ENCODE measurements around the gene DIP2C.
"Not testable (repeated sequence)": the region's sequence is repeated elsewhere in the genome, so short reads cannot be mapped to it uniquely, and the experiment has no call there.

Gene DIP2C

GRCh38 chr10:395665-396064 lies 293.8 kb downstream of the DIP2C start:
- H3K4me1 ChIP-seq (ENCODE audit: control insufficient read depth, insufficient read depth, low read length), result peaks cover 33% of the 10 kb centered on the region
- no peak overlapping the region for H3K9ac ChIP-seq (ENCODE audit: low read length in 2 of 2)
- no peak overlapping the region for H3K27ac ChIP-seq (ENCODE audit: low read length)
- no peaks in the 10 kb centered on the region for H3K27me3 ChIP-seq (ENCODE audit: control insufficient read depth in 1 of 2, insufficient read depth in 2 of 2, low read length in 2 of 2)
- H3K36me3 ChIP-seq (ENCODE audit: control insufficient read depth in 2 of 2, insufficient read depth in 2 of 2, low read length in 2 of 2), result peaks cover 14 to 16% of the 10 kb centered on the region in 2 donors
- no peak overlapping the region for H3K4me3 ChIP-seq (ENCODE audit: low read length in 2 of 2)
- H3K9me3 ChIP-seq (ENCODE audit: control insufficient read depth in 2 of 2, low read length in 2 of 2), result no peaks in the 10 kb centered on the region

- not testable (repeated sequence) for H3K9ac ChIP-seq (ENCODE audit: low read length in 2 of 2); H3K4me3 ChIP-seq (ENCODE audit: low read length in 2 of 2); H3K9me3 ChIP-seq (ENCODE audit: control insufficient read depth in 2 of 2, low read length in 2 of 2); H3K27me3 ChIP-seq (ENCODE audit: control insufficient read depth in 1 of 2, insufficient read depth in 2 of 2, low read length in 2 of 2)
- Histone ChIP-seq H3K4me1 (ENCODE audit: control insufficient read depth, insufficient read depth, low read length) (peaks cover 43% of the 10 kb centered on the region), H3K27ac (ENCODE audit: low read length) (peak overlapping the region; percentile 55), H3K36me3 (ENCODE audit: control insufficient read depth in 2 of 2, insufficient read depth in 2 of 2, low read length in 2 of 2) (peaks cover 12 to 18% of the 10 kb centered on the region in 2 donors)
Measured at GRCh38 chr10:394439-395101, 294.9 kb downstream of the DIP2C start.

- H3K9ac ChIP-seq (ENCODE audit: low read length in 2 of 2), result no peak overlapping the region
- peak overlapping the region; percentile 55 for H3K27ac ChIP-seq (ENCODE audit: low read length)
- peaks cover 47% of the 10 kb centered on the region for H3K4me1 ChIP-seq (ENCODE audit: control insufficient read depth, insufficient read depth, low read length)
- H3K27me3 ChIP-seq (ENCODE audit: control insufficient read depth in 1 of 2, insufficient read depth in 2 of 2, low read length in 2 of 2), result no peaks in the 10 kb centered on the region
- no peak overlapping the region for H3K4me3 ChIP-seq (ENCODE audit: low read length in 2 of 2)
- H3K36me3 ChIP-seq (ENCODE audit: control insufficient read depth in 2 of 2, insufficient read depth in 2 of 2, low read length in 2 of 2), result peaks cover 8 to 20% of the 10 kb centered on the region in 2 donors
- H3K9me3 ChIP-seq (ENCODE audit: control insufficient read depth in 2 of 2, low read length in 2 of 2), result no peaks in the 10 kb centered on the region
Measured at GRCh38 chr10:393787-394438, 295.6 kb downstream of the DIP2C start.

GRCh38 chr10:393106-393745 lies 296.2 kb downstream of the DIP2C start:
- peaks cover 47% of the 10 kb centered on the region for H3K4me1 ChIP-seq (ENCODE audit: control insufficient read depth, insufficient read depth, low read length)
- no peaks in the 10 kb centered on the region for H3K27me3 ChIP-seq (ENCODE audit: control insufficient read depth in 1 of 2, insufficient read depth in 2 of 2, low read length in 2 of 2)
- H3K9me3 ChIP-seq (ENCODE audit: control insufficient read depth in 2 of 2, low read length in 2 of 2), result no peaks in the 10 kb centered on the region
- no peak overlapping the region for H3K9ac ChIP-seq (ENCODE audit: low read length in 2 of 2)
- H3K36me3 ChIP-seq (ENCODE audit: control insufficient read depth in 2 of 2, insufficient read depth in 2 of 2, low read length in 2 of 2), result peaks cover 8 to 23% of the 10 kb centered on the region in 2 donors
- H3K27ac ChIP-seq (ENCODE audit: low read length), result no peak overlapping the region
- H3K4me3 ChIP-seq (ENCODE audit: low read length in 2 of 2), result no peak overlapping the region

GRCh38 chr10:392705-393037 lies 296.8 kb downstream of the DIP2C start:
- H3K4me3 ChIP-seq (ENCODE audit: low read length in 2 of 2), result no peak overlapping the region
- no peak overlapping the region for H3K9ac ChIP-seq (ENCODE audit: low read length in 2 of 2)
- H3K9me3 ChIP-seq (ENCODE audit: control insufficient read depth in 2 of 2, low read length in 2 of 2), result no peaks in the 10 kb centered on the region
- peaks cover 47% of the 10 kb centered on the region for H3K4me1 ChIP-seq (ENCODE audit: control insufficient read depth, insufficient read depth, low read length)
- H3K27me3 ChIP-seq (ENCODE audit: control insufficient read depth in 1 of 2, insufficient read depth in 2 of 2, low read length in 2 of 2), result no peaks in the 10 kb centered on the region
- H3K36me3 ChIP-seq (ENCODE audit: control insufficient read depth in 2 of 2, insufficient read depth in 2 of 2, low read length in 2 of 2), result peaks cover 8 to 26% of the 10 kb centered on the region in 2 donors
- H3K27ac ChIP-seq (ENCODE audit: low read length), result no peak overlapping the region

- Histone ChIP-seq H3K4me1 (ENCODE audit: control insufficient read depth, insufficient read depth, low read length) (peaks cover 46% of the 10 kb centered on the region), H3K4me3 (ENCODE audit: low read length in 2 of 2) (no peak overlapping the region), H3K27ac (ENCODE audit: low read length) (no peak overlapping the region), H3K9ac (ENCODE audit: low read length in 2 of 2) (no peak overlapping the region), H3K9me3 (ENCODE audit: control insufficient read depth in 2 of 2, low read length in 2 of 2) (no peaks in the 10 kb centered on the region), H3K36me3 (ENCODE audit: control insufficient read depth in 2 of 2, insufficient read depth in 2 of 2, low read length in 2 of 2) (peaks cover 13 to 30% of the 10 kb centered on the region in 2 donors), H3K27me3 (ENCODE audit: control insufficient read depth in 1 of 2, insufficient read depth in 2 of 2, low read length in 2 of 2) (no peaks in the 10 kb centered on the region)
Measured at GRCh38 chr10:391847-392704, 297.4 kb downstream of the DIP2C start.

GRCh38 chr10:391305-391704 lies 298.2 kb downstream of the DIP2C start:
- no peaks in the 10 kb centered on the region for H3K27me3 ChIP-seq (ENCODE audit: control insufficient read depth in 1 of 2, insufficient read depth in 2 of 2, low read length in 2 of 2)
- no peaks in the 10 kb centered on the region for H3K9me3 ChIP-seq (ENCODE audit: control insufficient read depth in 2 of 2, low read length in 2 of 2)
- peaks cover 39% of the 10 kb centered on the region for H3K4me1 ChIP-seq (ENCODE audit: control insufficient read depth, insufficient read depth, low read length)
- H3K36me3 ChIP-seq (ENCODE audit: control insufficient read depth in 2 of 2, insufficient read depth in 2 of 2, low read length in 2 of 2), result peaks cover 16 to 35% of the 10 kb centered on the region in 2 donors
- no peak overlapping the region for H3K4me3 ChIP-seq (ENCODE audit: low read length in 2 of 2)
- H3K9ac ChIP-seq (ENCODE audit: low read length in 2 of 2), result no peak overlapping the region
- H3K27ac ChIP-seq (ENCODE audit: low read length), result peak overlapping the region; percentile 41

- Histone ChIP-seq H3K9ac (ENCODE audit: low read length in 2 of 2) (no peak overlapping the region), H3K27ac (ENCODE audit: low read length) (peak overlapping the region; percentile 41), H3K27me3 (ENCODE audit: control insufficient read depth in 1 of 2, insufficient read depth in 2 of 2, low read length in 2 of 2) (no peaks in the 10 kb centered on the region), H3K36me3 (ENCODE audit: control insufficient read depth in 2 of 2, insufficient read depth in 2 of 2, low read length in 2 of 2) (peaks cover 20 to 42% of the 10 kb centered on the region in 2 donors), H3K4me3 (ENCODE audit: low read length in 2 of 2) (no peak overlapping the region), H3K4me1 (ENCODE audit: control insufficient read depth, insufficient read depth, low read length) (peaks cover 32% of the 10 kb centered on the region), H3K9me3 (ENCODE audit: control insufficient read depth in 2 of 2, low read length in 2 of 2) (no peaks in the 10 kb centered on the region)
Measured at GRCh38 chr10:390449-391100, 298.9 kb downstream of the DIP2C start.

GRCh38 chr10:389836-390448 lies 299.5 kb downstream of the DIP2C start:
- Histone ChIP-seq H3K27me3 (ENCODE audit: control insufficient read depth in 1 of 2, insufficient read depth in 2 of 2, low read length in 2 of 2) (no peaks in the 10 kb centered on the region), H3K9me3 (ENCODE audit: control insufficient read depth in 2 of 2, low read length in 2 of 2) (no peaks in the 10 kb centered on the region), H3K4me3 (ENCODE audit: low read length in 2 of 2) (no peak overlapping the region), H3K36me3 (ENCODE audit: control insufficient read depth in 2 of 2, insufficient read depth in 2 of 2, low read length in 2 of 2) (peaks cover 20 to 44% of the 10 kb centered on the region in 2 donors), H3K4me1 (ENCODE audit: control insufficient read depth, insufficient read depth, low read length) (peaks cover 28% of the 10 kb centered on the region), H3K27ac (ENCODE audit: low read length) (peak overlapping the region; percentile 41), H3K9ac (ENCODE audit: low read length in 2 of 2) (no peak overlapping the region)
